ENCODE results near the gene MTCH1. TPM values are rescaled to one million over a fixed set of nuclear protein-coding genes. Genes with fewer than 3 reads are reported as not detected.

MTCH1 gene
- total RNA-seq, 1 experiment from 2014 or later: 204 TPM

DNA sequence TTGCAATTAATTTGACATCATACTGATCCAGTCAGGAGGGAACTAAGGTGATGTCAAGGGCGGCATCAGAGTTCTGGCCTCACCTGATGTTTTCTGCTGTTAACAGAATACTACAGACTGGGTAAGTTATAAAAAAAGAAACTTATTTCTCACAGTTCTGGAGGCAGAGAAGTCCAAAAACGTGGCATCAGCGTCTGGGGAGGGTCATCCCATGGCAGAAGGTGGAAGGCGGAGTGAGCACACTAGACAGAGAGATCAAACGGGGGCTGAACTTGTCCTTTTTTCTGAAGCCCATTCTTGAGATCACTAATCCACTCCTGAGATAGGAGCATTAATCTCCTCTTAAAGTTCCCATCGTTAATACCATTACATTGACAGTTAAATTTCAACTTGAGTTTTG is 3.3 kb upstream of the MTCH1 start (continued):
- no peak for TF ChIP-seq PRDM15 (CRISPR knock-in tag; IDR thresholded peaks at IDR 0.05)
- TF ChIP-seq SMAD4 (CRISPR knock-in tag; IDR thresholded peaks at IDR 0.05): no peak
- no peak for TF ChIP-seq ZNF232 (CRISPR knock-in tag; IDR thresholded peaks at IDR 0.05)
- TF ChIP-seq FOXP1 (CRISPR knock-in tag; IDR thresholded peaks at IDR 0.05; ENCODE audit: borderline replicate concordance): no peak

- Mint-ChIP-seq H3K36me3 (no peaks in the 10 kb centered on the region), H3K4me1 (peaks cover 14% of the 10 kb centered on the region), H3K27ac (peak overlapping the region; percentile 95), H3K9me3 (0 out of 2 replicates have a peak, but pooled peaks cover 3% of the 10 kb centered on the region), H3K27me3 (ENCODE audit: low read depth) (no peaks in the 10 kb centered on the region), H3K4me3 (peak overlapping the region; percentile 98)
- DNase-seq (ENCODE audit: low spot score): no peak
- ChIA-PET CTCF (interaction anchor here (1.0 to 2.6 kb wide), 7 partner anchors 9 to 223 kb away, joined by 4 to 32 read pairs (median 7); partner anchors contain the start of gene C6orf89), POLR2A (interaction anchor here (1.1 to 1.2 kb wide), 3 partner anchors 31 to 271 kb away, joined by 3 to 8 read pairs (median 7); partner anchors contain the start of genes TBC1D22B and TMEM217)
- TF ChIP-seq GTF2I (CRISPR knock-in tag; conservative IDR thresholded peaks at IDR 0.05) (no peak), IRF2 (CRISPR knock-in tag; IDR thresholded peaks at IDR 0.05; ENCODE audit: borderline replicate concordance, low read depth) (no peak), E2F4 (CRISPR knock-in tag; IDR thresholded peaks at IDR 0.05; ENCODE audit: borderline replicate concordance, low read depth) (no peak), ZSCAN18 (CRISPR knock-in tag; IDR thresholded peaks at IDR 0.05) (no peak), ATF1 (CRISPR knock-in tag; IDR thresholded peaks at IDR 0.05) (no peak)
- TF ChIP-seq, protein P1, sequence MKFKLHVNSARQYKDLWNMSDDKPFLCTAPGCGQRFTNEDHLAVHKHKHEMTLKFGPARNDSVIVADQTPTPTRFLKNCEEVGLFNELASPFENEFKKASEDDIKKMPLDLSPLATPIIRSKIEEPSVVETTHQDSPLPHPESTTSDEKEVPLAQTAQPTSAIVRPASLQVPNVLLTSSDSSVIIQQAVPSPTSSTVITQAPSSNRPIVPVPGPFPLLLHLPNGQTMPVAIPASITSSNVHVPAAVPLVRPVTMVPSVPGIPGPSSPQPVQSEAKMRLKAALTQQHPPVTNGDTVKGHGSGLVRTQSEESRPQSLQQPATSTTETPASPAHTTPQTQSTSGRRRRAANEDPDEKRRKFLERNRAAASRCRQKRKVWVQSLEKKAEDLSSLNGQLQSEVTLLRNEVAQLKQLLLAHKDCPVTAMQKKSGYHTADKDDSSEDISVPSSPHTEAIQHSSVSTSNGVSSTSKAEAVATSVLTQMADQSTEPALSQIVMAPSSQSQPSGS (CRISPR knock-in tag; IDR thresholded peaks at IDR 0.05; ENCODE audit: borderline replicate concordance, low read depth): no peak
- peak; percentile 5; the same call in 1 of the 2 replicates for ATAC-seq
Measured at GRCh38 chr6:36986704-36987047, 680 bp upstream of the MTCH1 start.

DNA sequence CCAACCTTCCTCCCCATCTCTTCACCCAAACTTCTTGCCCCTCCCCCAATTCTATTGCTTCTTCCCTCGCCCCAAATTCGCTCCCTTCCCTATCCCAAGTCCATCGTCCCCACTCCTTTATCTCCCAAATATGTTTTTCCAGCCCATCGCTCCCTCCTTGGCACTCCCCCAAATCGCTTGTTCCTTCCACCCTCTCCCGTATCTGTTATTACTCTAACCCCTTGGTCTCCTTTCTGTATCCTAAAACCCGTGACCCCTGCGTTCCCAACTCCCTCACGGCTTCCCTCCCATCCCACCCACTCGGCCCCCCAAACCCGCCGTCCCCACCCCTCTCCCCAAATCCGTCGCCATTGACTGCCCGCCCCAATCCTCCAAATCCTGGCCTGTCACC is 584 bp downstream of the MTCH1 start:
- no peak for ATAC-seq
- Mint-ChIP-seq H3K36me3 (no peaks in the 10 kb centered on the region), H3K9me3 (0 out of 2 replicates have a peak, but pooled peaks cover 3% of the 10 kb centered on the region), H3K27me3 (ENCODE audit: low read depth) (no peaks in the 10 kb centered on the region), H3K4me1 (peaks cover 26% of the 10 kb centered on the region), H3K27ac (peak overlapping the region; percentile 55; the same call in 1 of the 2 replicates), H3K4me3 (no peak overlapping the region)
- ChIA-PET POLR2A (interaction anchor here (0.6 to 1.2 kb wide), 10 partner anchors 11 to 272 kb away, joined by 3 to 10 read pairs (median 3); partner anchors contain the start of genes PIM1, PPIL1, TBC1D22B and TMEM217), CTCF (interaction anchor here (1.0 to 2.6 kb wide), 9 partner anchors 8 to 224 kb away, joined by 3 to 32 read pairs (median 7); partner anchors contain the start of genes C6orf89 and PPIL1)
- DNase-seq (ENCODE audit: low spot score): no peak
- TF ChIP-seq, protein P2, sequence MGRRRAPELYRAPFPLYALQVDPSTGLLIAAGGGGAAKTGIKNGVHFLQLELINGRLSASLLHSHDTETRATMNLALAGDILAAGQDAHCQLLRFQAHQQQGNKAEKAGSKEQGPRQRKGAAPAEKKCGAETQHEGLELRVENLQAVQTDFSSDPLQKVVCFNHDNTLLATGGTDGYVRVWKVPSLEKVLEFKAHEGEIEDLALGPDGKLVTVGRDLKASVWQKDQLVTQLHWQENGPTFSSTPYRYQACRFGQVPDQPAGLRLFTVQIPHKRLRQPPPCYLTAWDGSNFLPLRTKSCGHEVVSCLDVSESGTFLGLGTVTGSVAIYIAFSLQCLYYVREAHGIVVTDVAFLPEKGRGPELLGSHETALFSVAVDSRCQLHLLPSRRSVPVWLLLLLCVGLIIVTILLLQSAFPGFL (CRISPR knock-in tag; IDR thresholded peaks at IDR 0.05; ENCODE audit: borderline replicate concordance): no peak
- TF ChIP-seq E2F4 (CRISPR knock-in tag; IDR thresholded peaks at IDR 0.05; ENCODE audit: borderline replicate concordance, low read depth): no peak
- TF ChIP-seq FOXJ3 (CRISPR knock-in tag; IDR thresholded peaks at IDR 0.05; ENCODE audit: borderline replicate concordance): no peak
